ENCODE results near the gene TBL1X. TPM values are rescaled to one million over a fixed set of nuclear protein-coding genes. Genes with fewer than 3 reads are reported as not detected.

Gene TBL1X
- total and polyA plus RNA-seq, 12 donors = 1.8 to 14.1 (median 9.8) TPM

DNA sequence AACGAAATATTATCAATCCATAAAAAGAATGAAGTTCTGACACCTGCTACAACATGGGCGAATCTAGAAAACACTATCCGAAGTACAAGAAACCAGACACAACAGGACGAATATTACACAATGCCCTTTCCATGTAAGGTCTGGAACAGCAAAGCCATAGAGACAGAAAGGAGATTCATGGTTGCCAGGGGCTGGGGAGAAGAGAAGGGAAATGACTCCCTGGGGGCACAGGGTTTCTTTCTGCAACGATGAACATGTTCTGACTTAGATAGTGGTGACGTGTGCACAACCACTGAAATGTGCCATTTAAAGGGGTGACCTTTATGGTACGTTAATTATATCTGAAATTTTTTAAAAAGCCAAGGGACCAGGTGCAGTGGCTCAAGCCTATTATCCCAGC is 272.5 kb downstream of the TBL1X start:
- intact Hi-C loops (cut with DNase I) = loop anchor here in 1 of 10 donors (5.0 kb wide), 1 partner anchor 1430 kb away; no protein-coding TSS in a partner anchor
- no peaks in the 10 kb centered on the region for H3K4me1 ChIP-seq
- no peak overlapping the region for H3K27ac ChIP-seq
- 66 to 75% methylated on average over 7 of the region's 7 CpGs for WGBS, 2 donors
- no peaks in the 10 kb centered on the region for H3K36me3 ChIP-seq
- TF ChIP-seq, protein P1, sequence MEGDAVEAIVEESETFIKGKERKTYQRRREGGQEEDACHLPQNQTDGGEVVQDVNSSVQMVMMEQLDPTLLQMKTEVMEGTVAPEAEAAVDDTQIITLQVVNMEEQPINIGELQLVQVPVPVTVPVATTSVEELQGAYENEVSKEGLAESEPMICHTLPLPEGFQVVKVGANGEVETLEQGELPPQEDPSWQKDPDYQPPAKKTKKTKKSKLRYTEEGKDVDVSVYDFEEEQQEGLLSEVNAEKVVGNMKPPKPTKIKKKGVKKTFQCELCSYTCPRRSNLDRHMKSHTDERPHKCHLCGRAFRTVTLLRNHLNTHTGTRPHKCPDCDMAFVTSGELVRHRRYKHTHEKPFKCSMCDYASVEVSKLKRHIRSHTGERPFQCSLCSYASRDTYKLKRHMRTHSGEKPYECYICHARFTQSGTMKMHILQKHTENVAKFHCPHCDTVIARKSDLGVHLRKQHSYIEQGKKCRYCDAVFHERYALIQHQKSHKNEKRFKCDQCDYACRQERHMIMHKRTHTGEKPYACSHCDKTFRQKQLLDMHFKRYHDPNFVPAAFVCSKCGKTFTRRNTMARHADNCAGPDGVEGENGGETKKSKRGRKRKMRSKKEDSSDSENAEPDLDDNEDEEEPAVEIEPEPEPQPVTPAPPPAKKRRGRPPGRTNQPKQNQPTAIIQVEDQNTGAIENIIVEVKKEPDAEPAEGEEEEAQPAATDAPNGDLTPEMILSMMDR (IDR thresholded peaks at IDR 0.05) = no peak
- DNase-seq = no peak
- H3K4me3 ChIP-seq = no peak overlapping the region
- peaks cover 0 to 18% (median 0%) of the 10 kb centered on the region in 7 donors for H3K27me3 ChIP-seq
- ATAC-seq = no peak
- peaks cover 0 to 14% (median 0%) of the 10 kb centered on the region in 11 donors for H3K9me3 ChIP-seq

DNA sequence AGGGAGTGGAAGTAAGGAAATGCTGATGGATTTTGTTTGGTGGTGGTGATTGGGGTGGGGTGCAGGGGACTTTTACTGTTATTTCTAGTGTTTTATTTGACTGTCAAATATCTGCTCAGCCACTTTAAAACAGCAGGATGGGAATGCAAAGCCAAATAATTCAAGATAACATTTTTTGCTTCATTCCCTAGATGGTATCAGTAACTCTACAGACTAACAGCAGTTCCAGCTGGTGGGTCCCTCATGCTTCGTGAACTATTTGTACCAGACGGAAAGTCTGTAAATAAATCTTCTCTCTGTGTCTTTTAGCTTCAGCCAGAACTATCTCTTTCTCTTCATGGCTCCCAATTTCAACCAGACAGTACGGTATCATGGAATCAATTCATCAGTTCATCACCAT is 273.3 kb downstream of the TBL1X start:
- intact Hi-C loops (cut with DNase I) = loop anchor here in 1 of 10 donors (5.0 kb wide), 1 partner anchor 1431 kb away; no protein-coding TSS in a partner anchor
- peaks cover 0 to 6% (median 0%) of the 10 kb centered on the region in 11 donors for H3K9me3 ChIP-seq
- 34 to 50% methylated on average over 3 of the region's 3 CpGs for WGBS, 2 donors
- DNase-seq (no peak), ATAC-seq (no peak)
- no peak overlapping the region for H3K4me3 ChIP-seq
- no peaks in the 10 kb centered on the region for H3K36me3 ChIP-seq
- TF ChIP-seq, protein P1 (IDR thresholded peaks at IDR 0.05) = no peak
- no peaks in the 10 kb centered on the region for H3K4me1 ChIP-seq
- peaks cover 0 to 18% (median 0%) of the 10 kb centered on the region in 7 donors for H3K27me3 ChIP-seq
- no peak overlapping the region for H3K27ac ChIP-seq

DNA sequence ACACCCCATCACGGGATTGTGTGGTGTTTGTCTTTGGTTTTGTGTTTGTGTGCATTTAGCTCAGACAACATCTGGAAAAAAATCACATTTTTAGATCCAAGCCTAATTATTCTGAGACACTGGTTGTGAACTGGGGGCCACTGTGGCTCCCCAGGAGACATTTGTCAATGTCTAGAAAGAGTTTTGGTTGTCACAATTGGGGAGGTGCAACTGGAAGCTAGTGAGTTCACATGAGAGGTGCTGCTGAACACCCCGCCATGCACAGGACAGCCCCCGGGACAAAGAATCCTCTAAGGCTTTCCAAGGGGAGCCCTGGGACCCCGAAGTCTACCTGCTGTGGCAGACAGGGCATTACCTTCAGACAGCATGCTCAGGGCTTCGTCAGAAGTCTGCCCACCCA is 274.3 kb downstream of the TBL1X start:
- intact Hi-C loops (cut with DNase I) = loop anchor here in 1 of 10 donors (5.0 kb wide), 1 partner anchor 1432 kb away; no protein-coding TSS in a partner anchor
- DNase-seq = no peak
- H3K4me3 ChIP-seq = no peak overlapping the region
- peaks cover 0 to 18% (median 0%) of the 10 kb centered on the region in 7 donors for H3K27me3 ChIP-seq
- TF ChIP-seq, protein P1 (IDR thresholded peaks at IDR 0.05) = no peak
- no peak for ATAC-seq
- H3K36me3 ChIP-seq = no peaks in the 10 kb centered on the region
- 92 to 97% methylated on average over 5 of the region's 5 CpGs for WGBS, 2 donors
- H3K9me3 ChIP-seq = no peaks in the 10 kb centered on the region
- no peak overlapping the region for H3K27ac ChIP-seq
- H3K4me1 ChIP-seq = no peaks in the 10 kb centered on the region

DNA sequence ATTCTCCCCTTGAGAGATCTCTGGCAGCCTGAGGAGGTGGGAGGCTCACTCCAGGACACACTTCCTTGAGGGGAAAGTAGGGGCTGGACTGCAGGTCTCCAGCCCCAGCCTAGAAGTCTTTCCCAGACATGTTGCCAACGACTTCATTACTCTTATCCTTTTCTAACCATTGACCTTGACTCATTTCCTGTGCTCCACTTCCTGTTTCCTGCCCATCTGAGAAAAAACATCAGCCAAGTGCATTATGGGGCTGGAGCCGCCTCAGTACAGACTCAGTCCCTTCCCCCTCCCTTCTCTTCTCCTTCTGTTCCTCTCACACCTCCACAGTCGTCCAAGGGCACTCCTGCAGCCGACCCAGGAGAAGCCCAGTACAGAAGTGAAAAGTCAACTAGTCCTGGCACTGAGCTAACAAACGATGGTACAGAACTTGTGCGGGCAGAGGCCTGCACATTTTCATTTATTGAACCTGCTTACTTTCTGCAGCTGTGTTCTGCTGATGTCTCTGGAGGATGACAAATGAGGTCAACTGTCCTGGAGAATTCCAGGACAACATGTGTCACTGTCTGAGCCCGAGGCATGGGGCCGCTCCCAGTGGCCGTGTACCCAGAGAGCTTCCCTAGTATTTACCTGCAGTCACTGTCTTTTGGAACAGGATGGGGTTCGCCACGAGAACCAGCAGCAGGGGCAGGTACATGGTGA is 280.7 kb downstream of the TBL1X start:
- Histone ChIP-seq H3K4me3 (no peak overlapping the region), H3K27me3 (peaks cover 0 to 4% (median 0%) of the 10 kb centered on the region in 7 donors), H3K27ac (peak overlapping the region in 9 of 10 donors; percentile 32 to 74 (median 54)), H3K36me3 (no peaks in the 10 kb centered on the region), H3K9me3 (no peaks in the 10 kb centered on the region), H3K4me1 (peaks cover 0 to 7% (median 0%) of the 10 kb centered on the region in 9 donors)
- TF ChIP-seq, protein P1 (IDR thresholded peaks at IDR 0.05) = no peak
- intact Hi-C loops (cut with DNase I) = no loop called here
- peak in 1 of 2 donors; percentile 22 for DNase-seq
- peak; percentile 73 to 92 (median 82) for ATAC-seq
- 52 to 59% methylated on average over 11 of the region's 11 CpGs for WGBS, 2 donors
